Amygdala (tissue), 56 donors: ENCODE results near the gene LINGO3.

ENCODE experiments used
- DNase-seq, 56 donors: peaks; one replicate each; lab custom pipeline; 2025; lab: John Stamatoyannopoulos, UW

Gene LINGO3

GRCh38 chr19:2270423-2271233 lies 37.3 kb downstream of the LINGO3 start:
- peak in 50 of 56 donors; percentile 14 to 81 (median 58) for DNase-seq

GRCh38 chr19:2270157-2270422 lies 37.9 kb downstream of the LINGO3 start:
- peak in 4 of 56 donors; percentile 14 to 39 (median 30) for DNase-seq

- peak; percentile 73 to 98 (median 95) for DNase-seq
These were observed 38.5 kb downstream of the LINGO3 start for GRCh38 chr19:2269244-2270156.

GRCh38 chr19:2268861-2269243 lies 39.1 kb downstream of the LINGO3 start:
- no peak for DNase-seq

- DNase-seq, result no peak
These were observed 39.5 kb downstream of the LINGO3 start for GRCh38 chr19:2268480-2268830.

GRCh38 chr19:2266183-2266993 lies 41.6 kb downstream of the LINGO3 start:
- peak in 51 of 56 donors; percentile 4 to 83 (median 52) for DNase-seq

- peak in 2 of 56 donors; percentile 24 to 29 for DNase-seq
These were observed 46.3 kb downstream of the LINGO3 start for GRCh38 chr19:2261438-2262172.

GRCh38 chr19:2260341-2260805 lies 47.6 kb downstream of the LINGO3 start:
- DNase-seq, result no peak

GRCh38 chr19:2259336-2259735 lies 48.6 kb downstream of the LINGO3 start:
- DNase-seq, result no peak
